SU-DHL-6 (cell line): ENCODE measurements around the gene C6orf58.

Experiments
- EZH2phosphoT487 ChIP-seq: fragments of 200-600 bp; sonication (generic), shearing (Covaris generic); conservative IDR thresholded peaks from 2 replicates; pipeline ENCODE4 v1.6.1; 2018; ENCODE audit warnings: mild to moderate bottlenecking, antibody characterized with exemption, low read length, moderate library complexity, mixed read lengths
- TF ChIP-seq, protein P1 (sequence below): fragments of 200-600 bp; sonication (generic); IDR thresholded peaks from one replicate; pipeline ENCODE4 v1.5.1; 2017; ENCODE audit warnings: antibody characterized with exemption, mild to moderate bottlenecking, low read length, moderate library complexity; ENCODE audit not compliant: insufficient read depth, poor library complexity, severe bottlenecking

- TF ChIP-seq, protein P1, sequence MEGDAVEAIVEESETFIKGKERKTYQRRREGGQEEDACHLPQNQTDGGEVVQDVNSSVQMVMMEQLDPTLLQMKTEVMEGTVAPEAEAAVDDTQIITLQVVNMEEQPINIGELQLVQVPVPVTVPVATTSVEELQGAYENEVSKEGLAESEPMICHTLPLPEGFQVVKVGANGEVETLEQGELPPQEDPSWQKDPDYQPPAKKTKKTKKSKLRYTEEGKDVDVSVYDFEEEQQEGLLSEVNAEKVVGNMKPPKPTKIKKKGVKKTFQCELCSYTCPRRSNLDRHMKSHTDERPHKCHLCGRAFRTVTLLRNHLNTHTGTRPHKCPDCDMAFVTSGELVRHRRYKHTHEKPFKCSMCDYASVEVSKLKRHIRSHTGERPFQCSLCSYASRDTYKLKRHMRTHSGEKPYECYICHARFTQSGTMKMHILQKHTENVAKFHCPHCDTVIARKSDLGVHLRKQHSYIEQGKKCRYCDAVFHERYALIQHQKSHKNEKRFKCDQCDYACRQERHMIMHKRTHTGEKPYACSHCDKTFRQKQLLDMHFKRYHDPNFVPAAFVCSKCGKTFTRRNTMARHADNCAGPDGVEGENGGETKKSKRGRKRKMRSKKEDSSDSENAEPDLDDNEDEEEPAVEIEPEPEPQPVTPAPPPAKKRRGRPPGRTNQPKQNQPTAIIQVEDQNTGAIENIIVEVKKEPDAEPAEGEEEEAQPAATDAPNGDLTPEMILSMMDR = no peak
- TF ChIP-seq EZH2phosphoT487 = no peak
Observed at GRCh38 chr6:127635091-127635490, 58.1 kb downstream of the C6orf58 start.
